ENCODE measurements around the gene FANCB. TPM values are rescaled to one million over a fixed set of nuclear protein-coding genes. Genes with fewer than 3 reads are reported as not detected.
A peak's percentile ranks its signal among the peaks of the same experiment; 100 is the strongest.

Gene FANCB
- 1 to 10 TPM; 1.5 to 1.6 TPM for total RNA-seq
- 1.4 TPM for polyA plus RNA-seq (2013, experiment 1 of 2)
- 2.9 TPM for polyA plus RNA-seq (2013, experiment 2 of 2)
- total RNA-seq = 1.9 to 43.3 (median 9.2) reads per million in 172 experiments

DNA sequence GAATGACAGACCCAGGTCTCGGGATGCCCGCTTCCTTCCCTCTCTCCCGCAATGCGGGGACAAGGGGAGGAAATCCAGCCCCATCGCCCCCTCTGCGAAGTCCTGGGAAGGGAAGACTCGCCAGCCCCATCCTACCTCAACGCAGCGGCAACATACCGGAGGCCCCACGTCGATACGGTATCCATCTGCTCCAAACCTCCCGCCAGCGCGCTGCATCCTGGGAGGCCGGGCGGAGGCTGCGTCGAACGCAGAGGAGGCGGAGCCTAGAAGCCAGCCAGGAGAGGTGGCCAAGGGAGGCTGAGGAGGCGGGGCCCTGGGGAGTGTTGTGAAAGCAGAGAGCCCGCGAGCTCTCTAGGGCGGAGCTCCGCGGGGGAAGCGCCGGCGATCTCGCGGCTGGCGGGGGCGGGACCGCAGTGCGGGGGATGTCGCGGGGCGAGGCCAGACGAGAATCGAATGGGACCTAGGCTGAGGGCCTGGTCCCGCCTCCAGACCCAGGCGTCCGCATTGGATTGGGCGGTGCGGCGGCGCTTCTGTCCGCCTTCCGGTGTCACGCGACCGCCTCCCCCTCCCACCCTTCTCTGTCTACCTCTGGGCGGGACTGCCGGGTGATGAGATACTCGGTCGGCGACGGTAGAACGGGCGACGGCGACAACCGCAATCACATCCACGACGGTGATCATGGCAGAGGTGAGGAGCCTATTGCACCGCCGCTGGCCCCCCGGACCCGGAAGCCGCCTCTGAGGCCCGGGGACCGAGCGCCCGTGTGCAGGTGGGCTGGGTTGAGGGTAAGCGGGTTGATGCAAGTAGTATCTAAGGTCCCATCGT lies at the start of gene FANCB, which contains the start of gene MOSPD2:
FANCB (minus strand) TSS at position 219 of the 825 bp plus-strand sequence. CDS start 7,559 bp downstream, outside the sequence.
MOSPD2 (plus strand) TSS at position 571 of the 825 bp plus-strand sequence; CDS start at position 679, 108 bp downstream.
- POLR2A ChIA-PET = interaction anchor here (0.7 kb wide), 1 partner anchor 846 kb away, joined by 3 read pairs; no protein-coding TSS in a partner anchor
- Histone ChIP-seq H3K27ac (ENCODE audit: low read depth in 1 of 2, low read length in 2 of 2) (peak within 1 kb of the TSS; percentile 71 to 72), H3K27me3 (ENCODE audit: control insufficient read depth in 1 of 2, insufficient read depth in 2 of 2, low read length in 2 of 2) (no peaks in the 10 kb centered on the region), H3K4me1 (ENCODE audit: insufficient read depth, low read length) (peaks cover 7% of the 10 kb centered on the region), H3K9me3 (ENCODE audit: control insufficient read depth in 1 of 2, insufficient read depth in 1 of 2, low read length in 2 of 2) (no peaks in the 10 kb centered on the region), H3K4me3 (ENCODE audit: low read length) (peak within 1 kb of the TSS; percentile 85), H3K36me3 (ENCODE audit: insufficient read depth, low read length) (no peaks in the 10 kb centered on the region)
- peaks cover 7% of the 10 kb centered on the region for H3K36me3 Mint-ChIP-seq (ENCODE audit: low read depth)
- peak within 1 kb of the TSS; percentile 91 for H3K27ac Mint-ChIP-seq
- peak within 1 kb of the TSS; percentile 93 for H3K4me3 Mint-ChIP-seq
- DNase-seq = peak; percentile 82 to 97 (median 92)
- no peaks in the 10 kb centered on the region for H3K9me3 Mint-ChIP-seq
- TF ChIP-seq, protein P1, sequence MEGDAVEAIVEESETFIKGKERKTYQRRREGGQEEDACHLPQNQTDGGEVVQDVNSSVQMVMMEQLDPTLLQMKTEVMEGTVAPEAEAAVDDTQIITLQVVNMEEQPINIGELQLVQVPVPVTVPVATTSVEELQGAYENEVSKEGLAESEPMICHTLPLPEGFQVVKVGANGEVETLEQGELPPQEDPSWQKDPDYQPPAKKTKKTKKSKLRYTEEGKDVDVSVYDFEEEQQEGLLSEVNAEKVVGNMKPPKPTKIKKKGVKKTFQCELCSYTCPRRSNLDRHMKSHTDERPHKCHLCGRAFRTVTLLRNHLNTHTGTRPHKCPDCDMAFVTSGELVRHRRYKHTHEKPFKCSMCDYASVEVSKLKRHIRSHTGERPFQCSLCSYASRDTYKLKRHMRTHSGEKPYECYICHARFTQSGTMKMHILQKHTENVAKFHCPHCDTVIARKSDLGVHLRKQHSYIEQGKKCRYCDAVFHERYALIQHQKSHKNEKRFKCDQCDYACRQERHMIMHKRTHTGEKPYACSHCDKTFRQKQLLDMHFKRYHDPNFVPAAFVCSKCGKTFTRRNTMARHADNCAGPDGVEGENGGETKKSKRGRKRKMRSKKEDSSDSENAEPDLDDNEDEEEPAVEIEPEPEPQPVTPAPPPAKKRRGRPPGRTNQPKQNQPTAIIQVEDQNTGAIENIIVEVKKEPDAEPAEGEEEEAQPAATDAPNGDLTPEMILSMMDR (IDR thresholded peaks at IDR 0.05) = no peak
- intact Hi-C loops (cut with DNase I, micrococcal nuclease) = loop anchor here (5.0 to 10.0 kb wide), 5 partner anchors 464 to 1992 kb away; partner anchors contain the start of genes CA5B (in 1 of the 2), GEMIN8 (in 1 of the 2) and PIGA (in 1 of the 2)
- H3K27me3 Mint-ChIP-seq = no peaks in the 10 kb centered on the region
- H3K4me1 Mint-ChIP-seq (ENCODE audit: low read depth) = peaks cover 8% of the 10 kb centered on the region
- ATAC-seq (ENCODE audit: poor library complexity) = peak; percentile 89
- CTCF ChIA-PET = no interaction called here

DNA sequence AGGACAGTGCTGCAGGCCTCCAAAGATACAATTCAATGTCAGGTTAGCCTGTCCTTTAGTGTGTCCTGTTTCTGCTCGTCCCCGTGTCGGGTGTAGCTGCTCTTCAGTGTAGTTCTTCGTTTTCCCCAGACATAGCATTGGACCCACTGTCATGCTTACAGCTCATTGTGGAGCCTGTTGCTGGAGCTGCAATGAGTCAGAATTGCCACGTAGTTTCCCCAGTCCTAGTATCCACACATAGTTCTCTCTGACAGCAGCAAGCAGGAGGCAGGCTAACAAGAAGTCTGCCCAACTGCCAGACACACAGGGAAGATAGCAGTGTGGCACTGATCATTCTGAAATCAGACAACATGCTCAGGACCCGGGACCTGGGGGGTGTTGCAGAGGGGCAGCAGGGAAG lies 49.6 kb upstream of the FANCB start:
- H3K27me3 Mint-ChIP-seq = no peaks in the 10 kb centered on the region
- CTCF ChIA-PET = no interaction called here
- no peak overlapping the region for H3K27ac Mint-ChIP-seq
- no peaks in the 10 kb centered on the region for H3K27me3 ChIP-seq (ENCODE audit: control insufficient read depth in 1 of 2, insufficient read depth in 2 of 2, low read length in 2 of 2)
- TF ChIP-seq, protein P1 (IDR thresholded peaks at IDR 0.05) = no peak
- no peak overlapping the region for H3K4me3 Mint-ChIP-seq
- no peak for DNase-seq
- POLR2A ChIA-PET = no interaction called here
- H3K4me3 ChIP-seq (ENCODE audit: low read length) = no peak overlapping the region
- no peak for ATAC-seq (ENCODE audit: poor library complexity)
- H3K9me3 ChIP-seq (ENCODE audit: control insufficient read depth in 1 of 2, insufficient read depth in 1 of 2, low read length in 2 of 2) = no peaks in the 10 kb centered on the region
- H3K4me1 ChIP-seq (ENCODE audit: insufficient read depth, low read length) = no peaks in the 10 kb centered on the region
- no peaks in the 10 kb centered on the region for H3K9me3 Mint-ChIP-seq
- H3K27ac ChIP-seq (ENCODE audit: low read depth in 1 of 2, low read length in 2 of 2) = no peak overlapping the region
- intact Hi-C loops (cut with DNase I, micrococcal nuclease) = no loop called here
- H3K4me1 Mint-ChIP-seq (ENCODE audit: low read depth) = no peaks in the 10 kb centered on the region
- H3K36me3 ChIP-seq (ENCODE audit: insufficient read depth, low read length) = peaks cover 15% of the 10 kb centered on the region
- peaks cover 21% of the 10 kb centered on the region for H3K36me3 Mint-ChIP-seq (ENCODE audit: low read depth)

DNA sequence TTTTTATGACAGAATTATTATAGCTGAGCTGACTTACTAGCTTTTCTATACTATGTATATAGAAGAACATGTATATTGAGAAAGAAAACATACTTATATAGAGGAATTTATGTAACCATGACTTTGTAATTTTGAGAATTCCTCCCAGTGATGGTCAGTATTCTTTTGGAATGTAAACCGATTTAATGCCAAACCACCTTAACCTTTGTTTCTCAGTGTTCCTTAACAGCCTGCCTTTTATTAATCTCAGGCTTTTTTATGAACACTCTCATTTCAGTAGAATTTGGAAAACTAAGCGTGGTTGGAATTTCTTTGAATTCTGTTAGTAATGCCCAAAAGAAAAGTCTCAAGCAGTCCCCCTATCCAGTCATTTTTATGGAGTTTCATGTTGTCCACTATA lies 47.3 kb upstream of the FANCB start:
- no peaks in the 10 kb centered on the region for H3K9me3 Mint-ChIP-seq
- H3K27me3 ChIP-seq (ENCODE audit: control insufficient read depth in 1 of 2, insufficient read depth in 2 of 2, low read length in 2 of 2) = no peaks in the 10 kb centered on the region
- no peak overlapping the region for H3K27ac ChIP-seq (ENCODE audit: low read depth in 1 of 2, low read length in 2 of 2)
- H3K4me1 Mint-ChIP-seq (ENCODE audit: low read depth) = no peaks in the 10 kb centered on the region
- CTCF ChIA-PET = no interaction called here
- POLR2A ChIA-PET = no interaction called here
- DNase-seq = no peak
- no peaks in the 10 kb centered on the region for H3K4me1 ChIP-seq (ENCODE audit: insufficient read depth, low read length)
- no peak for ATAC-seq (ENCODE audit: poor library complexity)
- no peaks in the 10 kb centered on the region for H3K9me3 ChIP-seq (ENCODE audit: control insufficient read depth in 1 of 2, insufficient read depth in 1 of 2, low read length in 2 of 2)
- no peaks in the 10 kb centered on the region for H3K27me3 Mint-ChIP-seq
- H3K36me3 ChIP-seq (ENCODE audit: insufficient read depth, low read length) = peaks cover 33% of the 10 kb centered on the region
- peaks cover 34% of the 10 kb centered on the region for H3K36me3 Mint-ChIP-seq (ENCODE audit: low read depth)
- H3K4me3 Mint-ChIP-seq = no peak overlapping the region
- H3K27ac Mint-ChIP-seq = no peak overlapping the region
- intact Hi-C loops (cut with DNase I, micrococcal nuclease) = no loop called here
- no peak overlapping the region for H3K4me3 ChIP-seq (ENCODE audit: low read length)
- TF ChIP-seq, protein P1 (IDR thresholded peaks at IDR 0.05) = no peak
